ENCODE results near the gene MTM1. TPM values are rescaled to one million over a fixed set of nuclear protein-coding genes. Genes with fewer than 3 reads are reported as not detected.

MTM1 gene
- total RNA-seq, 4 donors from 2014 or later, result 10.5 to 32.7 (median 14.3) TPM

GRCh38 chrX:150715184-150715583, 146.8 kb downstream of the MTM1 start:
- no peaks in the 10 kb centered on the region for H3K27me3 ChIP-seq
- H3K36me3 ChIP-seq, result no peaks in the 10 kb centered on the region
- no peak overlapping the region for H3K4me3 ChIP-seq
- no peak overlapping the region for H3K27ac ChIP-seq
- no peak for TF ChIP-seq POLR2A (IDR thresholded peaks at IDR 0.05)
- H3K4me1 ChIP-seq, result no peaks in the 10 kb centered on the region
- ATAC-seq, result no peak
- no peaks in the 10 kb centered on the region for H3K9me3 ChIP-seq
- WGBS, 2 donors (ENCODE audit: low coverage in 1 of 2), result 43 to 46% methylated on average over 1 to 2 of the region's 3 CpGs

- 83 to 84% methylated on average over 4 of the region's 4 CpGs for WGBS, 2 donors (ENCODE audit: low coverage in 1 of 2)
- no peak overlapping the region for H3K27ac ChIP-seq
- H3K27me3 ChIP-seq, result no peaks in the 10 kb centered on the region
- H3K4me1 ChIP-seq, result no peaks in the 10 kb centered on the region
- no peaks in the 10 kb centered on the region for H3K36me3 ChIP-seq
- H3K9me3 ChIP-seq, result no peaks in the 10 kb centered on the region
- H3K4me3 ChIP-seq, result no peak overlapping the region
- ATAC-seq, result no peak
- TF ChIP-seq CTCF (IDR thresholded peaks at IDR 0.05) (no peak), POLR2A (IDR thresholded peaks at IDR 0.05) (no peak), EP300 (IDR thresholded peaks at IDR 0.05) (no peak), POLR2AphosphoS5 (IDR thresholded peaks at IDR 0.05) (no peak)
Observed at GRCh38 chrX:150719621-150720020, 151.2 kb downstream of the MTM1 start.

Other genes starting within 250 kb of the MTM1 start
- gene MAMLD1, start 205.3 kb upstream of the MTM1 start, total RNA-seq, result 1 to 10 TPM; 2.2 to 7.3 (median 3.9) TPM
- 10 to 100 TPM; 17.3 to 26.1 (median 21.5) TPM for gene MTMR1, start 124.8 kb downstream of the MTM1 start, total RNA-seq

Measured in gastroesophageal sphincter (tissue), 4 donors.